Stimulated activated naive B cell treated with anti-CD40 and anti-IgM and Interleukin-4, amounts not matched to agents 10 μg/mL and 1 μg/mL and 100 μg/mL, for 72 hours (primary cell): ENCODE measurements around the gene OR2B3.

Experiments
- ATAC-seq, 2 donors: fragments of 150-1000 bp; cut with Tn5 transposase; replicated peaks; 2 replicates each; pipeline ENCODE4 v1.10.0; 2021; ENCODE audit warnings: moderate library complexity in 1 of 2
- DNase-seq: peaks from one replicate; pipeline ENCODE4 v3.0.0; 2021
- H3K27ac Mint-ChIP-seq: one replicate; pipeline ENCODE4 v1.8.0; 2022; ENCODE audit warnings: mild to moderate bottlenecking, mixed read lengths
- H3K27me3 Mint-ChIP-seq, 2 donors: one replicate each; pipeline ENCODE4 v1.8.0; 2022; ENCODE audit warnings: mixed read lengths in 2 of 2
- H3K36me3 Mint-ChIP-seq, 2 donors: one replicate each; pipeline ENCODE4 v1.8.0; 2022; ENCODE audit warnings: mixed read lengths in 2 of 2, mild to moderate bottlenecking in 1 of 2
- H3K4me1 Mint-ChIP-seq, 2 donors: one replicate each; pipeline ENCODE4 v1.8.0; 2022; ENCODE audit warnings: mixed read lengths in 2 of 2, mild to moderate bottlenecking in 1 of 2
- H3K4me3 Mint-ChIP-seq, 2 donors: one replicate each; pipeline ENCODE4 v1.8.0; 2022; ENCODE audit warnings: mild to moderate bottlenecking in 2 of 2, mixed read lengths in 2 of 2, moderate library complexity in 1 of 2
- H3K9me3 Mint-ChIP-seq, 2 donors: one replicate each; pipeline ENCODE4 v1.8.0; 2022; ENCODE audit warnings: mixed read lengths in 2 of 2, mild to moderate bottlenecking in 1 of 2

Gene OR2B3

DNA sequence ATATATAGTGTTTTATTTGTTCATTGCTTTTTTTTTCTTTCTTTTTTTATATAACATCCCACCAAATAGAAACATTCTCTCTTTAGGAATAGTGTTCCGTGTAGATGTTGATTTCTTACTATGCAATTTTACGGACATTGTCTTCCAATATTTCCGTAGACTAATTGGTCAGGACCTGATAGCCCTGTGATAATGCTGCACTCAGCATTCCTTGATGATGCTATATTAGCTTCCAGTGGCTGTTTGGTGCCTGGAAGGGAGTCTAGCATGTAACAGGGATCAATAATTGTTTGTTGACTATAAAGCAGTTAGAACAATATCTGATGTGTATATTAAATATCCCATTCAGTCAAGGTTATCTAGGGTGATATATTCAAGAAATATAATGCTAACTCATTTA lies 35.4 kb downstream of the OR2B3 start:
- peaks cover 21 to 35% of the 10 kb centered on the region in 2 donors for H3K27me3 Mint-ChIP-seq
- DNase-seq (no peak), ATAC-seq (no peak)
- no peak overlapping the region for H3K4me3 Mint-ChIP-seq
- H3K27ac Mint-ChIP-seq = no peak overlapping the region
- peaks cover 6 to 7% of the 10 kb centered on the region in 2 donors for H3K9me3 Mint-ChIP-seq
- H3K4me1 Mint-ChIP-seq = no peaks in the 10 kb centered on the region
- no peaks in the 10 kb centered on the region for H3K36me3 Mint-ChIP-seq

- H3K27ac Mint-ChIP-seq = no peak within 1 kb of the TSS
- H3K9me3 Mint-ChIP-seq = peaks cover 0 to 6% of the 10 kb centered on the region in 2 donors
- H3K4me3 Mint-ChIP-seq = no peak within 1 kb of the TSS
- H3K4me1 Mint-ChIP-seq = no peaks in the 10 kb centered on the region
- ATAC-seq (no peak), DNase-seq (no peak)
- no peaks in the 10 kb centered on the region for H3K36me3 Mint-ChIP-seq
- H3K27me3 Mint-ChIP-seq = peaks cover 19 to 43% of the 10 kb centered on the region in 2 donors
Observed at GRCh38 chr6:29045075-29045474, 42.0 kb downstream of the OR2B3 start, which contains the start of gene OR2W1. OR2W1 (minus strand) TSS chr6:29045175; CDS start chr6:29045175, 0 bp downstream.
